Measurements from ENCODE around the gene ZFAND4.

- TF ChIP-seq POLR2A (IDR thresholded peaks at IDR 0.05; ENCODE audit: low read depth, low read length) (no peak), MAX (IDR thresholded peaks at IDR 0.05; ENCODE audit: insufficient read depth, insufficient read length) (no peak), POLR2AphosphoS5 (IDR thresholded peaks at IDR 0.05; ENCODE audit: insufficient read depth, low read depth, low read length) (no peak), JUN (IDR thresholded peaks at IDR 0.05; ENCODE audit: borderline replicate concordance, insufficient read depth, insufficient read length, low read depth) (no peak), EZH2 (IDR thresholded peaks at IDR 0.05; ENCODE audit: borderline replicate concordance, low read depth, low read length, severe bottlenecking) (no peak), GATA2 (IDR thresholded peaks at IDR 0.05; ENCODE audit: insufficient read depth, insufficient read length, low read depth, low read length) (no peak)
- TF ChIP-seq, protein P1, sequence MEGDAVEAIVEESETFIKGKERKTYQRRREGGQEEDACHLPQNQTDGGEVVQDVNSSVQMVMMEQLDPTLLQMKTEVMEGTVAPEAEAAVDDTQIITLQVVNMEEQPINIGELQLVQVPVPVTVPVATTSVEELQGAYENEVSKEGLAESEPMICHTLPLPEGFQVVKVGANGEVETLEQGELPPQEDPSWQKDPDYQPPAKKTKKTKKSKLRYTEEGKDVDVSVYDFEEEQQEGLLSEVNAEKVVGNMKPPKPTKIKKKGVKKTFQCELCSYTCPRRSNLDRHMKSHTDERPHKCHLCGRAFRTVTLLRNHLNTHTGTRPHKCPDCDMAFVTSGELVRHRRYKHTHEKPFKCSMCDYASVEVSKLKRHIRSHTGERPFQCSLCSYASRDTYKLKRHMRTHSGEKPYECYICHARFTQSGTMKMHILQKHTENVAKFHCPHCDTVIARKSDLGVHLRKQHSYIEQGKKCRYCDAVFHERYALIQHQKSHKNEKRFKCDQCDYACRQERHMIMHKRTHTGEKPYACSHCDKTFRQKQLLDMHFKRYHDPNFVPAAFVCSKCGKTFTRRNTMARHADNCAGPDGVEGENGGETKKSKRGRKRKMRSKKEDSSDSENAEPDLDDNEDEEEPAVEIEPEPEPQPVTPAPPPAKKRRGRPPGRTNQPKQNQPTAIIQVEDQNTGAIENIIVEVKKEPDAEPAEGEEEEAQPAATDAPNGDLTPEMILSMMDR (IDR thresholded peaks at IDR 0.05; ENCODE audit: extremely low read depth in 1 of 2, insufficient read depth in 1 of 2, low read depth in 1 of 2, low read length in 2 of 2): no peak
Measured at GRCh38 chr10:45649296-45649695, 23.3 kb downstream of the ZFAND4 start.
